ENCODE data around the gene NLE1.

The NLE1 gene

GRCh38 chr17:35144840-35145239 is 2.7 kb upstream of the NLE1 start:
- TF ChIP-seq POLR2AphosphoS5 (IDR thresholded peaks at IDR 0.05; ENCODE audit: low read depth, low read length) (no peak), POLR2A (IDR thresholded peaks at IDR 0.05; ENCODE audit: low read depth, low read length) (no peak), TAF1 (IDR thresholded peaks at IDR 0.05; ENCODE audit: borderline replicate concordance, low read depth, low read length) (no peak)
- FAIRE-seq (no peak), DNase-seq (ENCODE audit: insufficient read length) (no peak)

- DNase-seq (ENCODE audit: insufficient read length) (no peak), FAIRE-seq (no peak)
These were observed 329 bp upstream of the NLE1 start for GRCh38 chr17:35142467-35142796.

GRCh38 chr17:35138218-35138617 is 3.9 kb downstream of the NLE1 start:
- TF ChIP-seq POLR2A (IDR thresholded peaks at IDR 0.05; ENCODE audit: low read depth, low read length) (no peak), TAF1 (IDR thresholded peaks at IDR 0.05; ENCODE audit: borderline replicate concordance, low read depth, low read length) (no peak), POLR2AphosphoS5 (IDR thresholded peaks at IDR 0.05; ENCODE audit: low read depth, low read length) (no peak)
- FAIRE-seq, result no peak
- DNase-seq (ENCODE audit: insufficient read length), result no peak

More at GRCh38 chr17:35142467-35142796, 329 bp upstream of the NLE1 start:
- TF ChIP-seq TAF1 (IDR thresholded peaks at IDR 0.05; ENCODE audit: borderline replicate concordance, low read depth, low read length) (no peak), POLR2AphosphoS5 (IDR thresholded peaks at IDR 0.05; ENCODE audit: low read depth, low read length) (no peak), POLR2A (IDR thresholded peaks at IDR 0.05; ENCODE audit: low read depth, low read length) (no peak)

- DNase-seq (ENCODE audit: insufficient read length) (no peak), FAIRE-seq (no peak)
- TF ChIP-seq POLR2AphosphoS5 (IDR thresholded peaks at IDR 0.05; ENCODE audit: low read depth, low read length) (no peak), POLR2A (IDR thresholded peaks at IDR 0.05; ENCODE audit: low read depth, low read length) (no peak), TAF1 (IDR thresholded peaks at IDR 0.05; ENCODE audit: borderline replicate concordance, low read depth, low read length) (no peak)
These were observed 6.8 kb downstream of the NLE1 start for GRCh38 chr17:35135322-35135721.

- no peak for FAIRE-seq
- DNase-seq (ENCODE audit: insufficient read length), result no peak
- TF ChIP-seq POLR2A (IDR thresholded peaks at IDR 0.05; ENCODE audit: low read depth, low read length), result no peak
- no peak for TF ChIP-seq POLR2AphosphoS5 (IDR thresholded peaks at IDR 0.05; ENCODE audit: low read depth, low read length)
- no peak for TF ChIP-seq TAF1 (IDR thresholded peaks at IDR 0.05; ENCODE audit: borderline replicate concordance, low read depth, low read length)
These were observed 9.1 kb downstream of the NLE1 start for GRCh38 chr17:35132816-35133550.

GRCh38 chr17:35132099-35132498 is 10.0 kb downstream of the NLE1 start:
- DNase-seq (ENCODE audit: insufficient read length) (no peak), FAIRE-seq (no peak)
- no peak for TF ChIP-seq TAF1 (IDR thresholded peaks at IDR 0.05; ENCODE audit: borderline replicate concordance, low read depth, low read length)

GRCh38 chr17:35130392-35130791 is 11.7 kb downstream of the NLE1 start:
- TF ChIP-seq TAF1 (IDR thresholded peaks at IDR 0.05; ENCODE audit: borderline replicate concordance, low read depth, low read length) (no peak), POLR2AphosphoS5 (IDR thresholded peaks at IDR 0.05; ENCODE audit: low read depth, low read length) (peak; percentile 48)
- no peak for DNase-seq (ENCODE audit: insufficient read length)
- no peak for FAIRE-seq

- no peak for TF ChIP-seq TAF1 (IDR thresholded peaks at IDR 0.05; ENCODE audit: borderline replicate concordance, low read depth, low read length)
- no peak for TF ChIP-seq POLR2A (IDR thresholded peaks at IDR 0.05; ENCODE audit: low read depth, low read length)
- TF ChIP-seq POLR2AphosphoS5 (IDR thresholded peaks at IDR 0.05; ENCODE audit: low read depth, low read length), result no peak
- DNase-seq (ENCODE audit: insufficient read length) (no peak), FAIRE-seq (no peak)
These were observed 12.1 kb downstream of the NLE1 start for GRCh38 chr17:35129973-35130351.

- DNase-seq (ENCODE audit: insufficient read length) (no peak), FAIRE-seq (no peak)
- TF ChIP-seq POLR2AphosphoS5 (IDR thresholded peaks at IDR 0.05; ENCODE audit: low read depth, low read length), result no peak; the same call in 1 of the 2 replicates
- TF ChIP-seq POLR2A (IDR thresholded peaks at IDR 0.05; ENCODE audit: low read depth, low read length), result peak; percentile 50; the same call in 1 of the 2 replicates
- no peak for TF ChIP-seq TAF1 (IDR thresholded peaks at IDR 0.05; ENCODE audit: borderline replicate concordance, low read depth, low read length)
These were observed 12.7 kb downstream of the NLE1 start for GRCh38 chr17:35129154-35129972.

GRCh38 chr17:35127751-35128514 is 14.2 kb downstream of the NLE1 start:
- TF ChIP-seq POLR2AphosphoS5 (IDR thresholded peaks at IDR 0.05; ENCODE audit: low read depth, low read length) (no peak), POLR2A (IDR thresholded peaks at IDR 0.05; ENCODE audit: low read depth, low read length) (no peak), TAF1 (IDR thresholded peaks at IDR 0.05; ENCODE audit: borderline replicate concordance, low read depth, low read length) (no peak)
- no peak for FAIRE-seq

GRCh38 chr17:35121315-35121714 is 20.8 kb downstream of the NLE1 start, which contains the start of gene FNDC8:
Gene FNDC8 (plus strand): TSS chr17:35121615. CDS start chr17:35121694, 79 bp downstream.
- DNase-seq (ENCODE audit: insufficient read length) (no peak), FAIRE-seq (no peak)
- TF ChIP-seq POLR2A (IDR thresholded peaks at IDR 0.05; ENCODE audit: low read depth, low read length), result no peak

More at GRCh38 chr17:35127751-35128514, 14.2 kb downstream of the NLE1 start:
- no peak for DNase-seq (ENCODE audit: insufficient read length)
